PFSK-1 (cell line): ENCODE results near the gene LRRC55.

Experiments used
- POLR2AphosphoS5 ChIP-seq: IDR thresholded peaks from 2 replicates; pipeline ENCODE4 v1.6.1; 2012; ENCODE audit warnings: low read depth, mild to moderate bottlenecking, control low read depth, low read length, moderate library complexity
- SIN3A ChIP-seq: IDR thresholded peaks from 2 replicates; pipeline ENCODE4 v1.6.1; 2012; ENCODE audit warnings: mild to moderate bottlenecking, low read length, moderate library complexity, borderline replicate concordance; ENCODE audit not compliant: insufficient read depth
- TAF1 ChIP-seq: IDR thresholded peaks from 2 replicates; pipeline ENCODE4 v1.6.1; 2012; ENCODE audit warnings: low read length, control low read depth, borderline replicate concordance; ENCODE audit not compliant: insufficient read depth
- TF ChIP-seq, protein P1 (sequence below), 2 experiments: IDR thresholded peaks; 2 replicates each; pipeline versions ENCODE4 v1.6.1 to v1.8.0; 2011 to 2012; ENCODE audit warnings: low read depth in 2 of 2, low read length in 2 of 2, control low read depth in 1 of 2, inconsistent platforms in 1 of 2, mild to moderate bottlenecking in 1 of 2, moderate library complexity in 1 of 2; ENCODE audit not compliant: insufficient read depth in 1 of 2

DNA sequence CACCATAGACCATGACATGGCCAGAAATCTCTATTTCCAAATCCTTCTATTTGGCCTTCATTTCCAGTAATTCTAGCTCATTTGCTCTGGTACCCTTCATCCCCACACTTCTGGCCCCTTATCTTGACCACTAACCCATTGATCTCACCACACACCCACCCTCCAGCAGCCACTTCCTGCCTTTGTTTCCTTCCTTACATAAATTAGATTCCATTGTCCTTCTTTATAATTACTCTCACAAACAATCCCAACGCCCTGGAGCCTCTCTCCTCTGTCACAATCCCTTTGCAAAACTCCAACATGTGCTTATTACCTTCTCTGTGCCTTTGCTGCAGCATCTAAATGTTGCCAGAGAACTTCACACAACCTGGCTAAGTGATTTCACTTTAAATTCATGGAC, 40.5 kb downstream of the LRRC55 start:
- no peak for TF ChIP-seq TAF1
- no peak for TF ChIP-seq POLR2AphosphoS5
- no peak for TF ChIP-seq SIN3A
- TF ChIP-seq, protein P1, sequence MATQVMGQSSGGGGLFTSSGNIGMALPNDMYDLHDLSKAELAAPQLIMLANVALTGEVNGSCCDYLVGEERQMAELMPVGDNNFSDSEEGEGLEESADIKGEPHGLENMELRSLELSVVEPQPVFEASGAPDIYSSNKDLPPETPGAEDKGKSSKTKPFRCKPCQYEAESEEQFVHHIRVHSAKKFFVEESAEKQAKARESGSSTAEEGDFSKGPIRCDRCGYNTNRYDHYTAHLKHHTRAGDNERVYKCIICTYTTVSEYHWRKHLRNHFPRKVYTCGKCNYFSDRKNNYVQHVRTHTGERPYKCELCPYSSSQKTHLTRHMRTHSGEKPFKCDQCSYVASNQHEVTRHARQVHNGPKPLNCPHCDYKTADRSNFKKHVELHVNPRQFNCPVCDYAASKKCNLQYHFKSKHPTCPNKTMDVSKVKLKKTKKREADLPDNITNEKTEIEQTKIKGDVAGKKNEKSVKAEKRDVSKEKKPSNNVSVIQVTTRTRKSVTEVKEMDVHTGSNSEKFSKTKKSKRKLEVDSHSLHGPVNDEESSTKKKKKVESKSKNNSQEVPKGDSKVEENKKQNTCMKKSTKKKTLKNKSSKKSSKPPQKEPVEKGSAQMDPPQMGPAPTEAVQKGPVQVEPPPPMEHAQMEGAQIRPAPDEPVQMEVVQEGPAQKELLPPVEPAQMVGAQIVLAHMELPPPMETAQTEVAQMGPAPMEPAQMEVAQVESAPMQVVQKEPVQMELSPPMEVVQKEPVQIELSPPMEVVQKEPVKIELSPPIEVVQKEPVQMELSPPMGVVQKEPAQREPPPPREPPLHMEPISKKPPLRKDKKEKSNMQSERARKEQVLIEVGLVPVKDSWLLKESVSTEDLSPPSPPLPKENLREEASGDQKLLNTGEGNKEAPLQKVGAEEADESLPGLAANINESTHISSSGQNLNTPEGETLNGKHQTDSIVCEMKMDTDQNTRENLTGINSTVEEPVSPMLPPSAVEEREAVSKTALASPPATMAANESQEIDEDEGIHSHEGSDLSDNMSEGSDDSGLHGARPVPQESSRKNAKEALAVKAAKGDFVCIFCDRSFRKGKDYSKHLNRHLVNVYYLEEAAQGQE (IDR thresholded peaks at IDR 0.05; ENCODE audit: insufficient read depth in 1 of 2, low read depth in 2 of 2, low read length in 2 of 2), result no peak
